GM12873 (cell line): Measurements from ENCODE around the gene SPECC1.

Experiments used
- TF ChIP-seq, protein P1 (sequence below): IDR thresholded peaks from 2 replicates; pipeline ENCODE4 v1.5.1; 2012; ENCODE audit warnings: low read depth, mild to moderate bottlenecking, moderate library complexity, low read length, control low read depth; ENCODE audit not compliant: insufficient read depth; ENCODE audit errors: missing control alignments

Gene SPECC1

DNA sequence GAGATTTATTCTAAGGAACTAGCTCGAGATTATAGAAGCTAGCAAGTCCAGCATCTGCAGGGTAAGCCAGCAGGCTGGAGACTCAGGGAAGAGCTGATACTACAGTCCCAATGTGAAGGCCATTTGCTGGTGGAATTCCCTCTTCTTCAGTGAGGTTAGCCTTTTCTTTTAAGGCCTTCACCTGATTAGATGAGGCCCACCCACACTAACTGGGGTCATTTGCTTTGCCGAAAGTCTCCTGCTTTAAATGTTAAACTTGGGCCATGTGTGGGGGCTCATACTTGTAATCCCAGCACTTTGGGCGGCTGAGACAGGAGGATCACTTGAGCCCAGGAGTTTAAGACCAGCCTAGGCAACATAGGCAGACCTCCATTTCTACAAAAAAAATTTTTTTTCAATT lies 289.9 kb downstream of the SPECC1 start:
- TF ChIP-seq, protein P1, sequence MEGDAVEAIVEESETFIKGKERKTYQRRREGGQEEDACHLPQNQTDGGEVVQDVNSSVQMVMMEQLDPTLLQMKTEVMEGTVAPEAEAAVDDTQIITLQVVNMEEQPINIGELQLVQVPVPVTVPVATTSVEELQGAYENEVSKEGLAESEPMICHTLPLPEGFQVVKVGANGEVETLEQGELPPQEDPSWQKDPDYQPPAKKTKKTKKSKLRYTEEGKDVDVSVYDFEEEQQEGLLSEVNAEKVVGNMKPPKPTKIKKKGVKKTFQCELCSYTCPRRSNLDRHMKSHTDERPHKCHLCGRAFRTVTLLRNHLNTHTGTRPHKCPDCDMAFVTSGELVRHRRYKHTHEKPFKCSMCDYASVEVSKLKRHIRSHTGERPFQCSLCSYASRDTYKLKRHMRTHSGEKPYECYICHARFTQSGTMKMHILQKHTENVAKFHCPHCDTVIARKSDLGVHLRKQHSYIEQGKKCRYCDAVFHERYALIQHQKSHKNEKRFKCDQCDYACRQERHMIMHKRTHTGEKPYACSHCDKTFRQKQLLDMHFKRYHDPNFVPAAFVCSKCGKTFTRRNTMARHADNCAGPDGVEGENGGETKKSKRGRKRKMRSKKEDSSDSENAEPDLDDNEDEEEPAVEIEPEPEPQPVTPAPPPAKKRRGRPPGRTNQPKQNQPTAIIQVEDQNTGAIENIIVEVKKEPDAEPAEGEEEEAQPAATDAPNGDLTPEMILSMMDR: no peak

DNA sequence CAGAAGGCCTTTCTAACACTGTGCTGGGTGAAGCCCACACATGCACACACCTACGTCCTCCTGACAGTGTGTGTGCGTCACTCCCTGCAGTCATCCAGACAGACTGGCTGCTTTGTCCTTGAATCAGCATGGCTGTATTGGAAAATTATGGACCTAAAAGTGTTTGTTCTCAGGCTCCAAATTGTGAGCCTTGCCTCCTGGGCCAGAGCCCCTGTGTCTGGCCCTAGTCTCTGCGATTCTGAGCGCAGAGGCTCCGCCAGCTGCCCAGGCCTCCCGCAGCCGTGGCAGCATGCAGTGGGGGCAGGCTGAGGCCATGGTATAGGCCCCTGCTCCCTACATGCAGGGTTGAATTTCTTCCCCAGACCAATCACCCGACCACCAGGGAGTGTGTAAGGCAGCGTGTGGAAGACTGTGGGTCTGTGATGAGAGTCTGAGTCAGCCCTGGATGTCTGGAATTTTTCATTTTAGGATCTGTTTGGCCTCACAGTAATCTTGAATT lies 291.3 kb downstream of the SPECC1 start:
- TF ChIP-seq, protein P1: no peak

DNA sequence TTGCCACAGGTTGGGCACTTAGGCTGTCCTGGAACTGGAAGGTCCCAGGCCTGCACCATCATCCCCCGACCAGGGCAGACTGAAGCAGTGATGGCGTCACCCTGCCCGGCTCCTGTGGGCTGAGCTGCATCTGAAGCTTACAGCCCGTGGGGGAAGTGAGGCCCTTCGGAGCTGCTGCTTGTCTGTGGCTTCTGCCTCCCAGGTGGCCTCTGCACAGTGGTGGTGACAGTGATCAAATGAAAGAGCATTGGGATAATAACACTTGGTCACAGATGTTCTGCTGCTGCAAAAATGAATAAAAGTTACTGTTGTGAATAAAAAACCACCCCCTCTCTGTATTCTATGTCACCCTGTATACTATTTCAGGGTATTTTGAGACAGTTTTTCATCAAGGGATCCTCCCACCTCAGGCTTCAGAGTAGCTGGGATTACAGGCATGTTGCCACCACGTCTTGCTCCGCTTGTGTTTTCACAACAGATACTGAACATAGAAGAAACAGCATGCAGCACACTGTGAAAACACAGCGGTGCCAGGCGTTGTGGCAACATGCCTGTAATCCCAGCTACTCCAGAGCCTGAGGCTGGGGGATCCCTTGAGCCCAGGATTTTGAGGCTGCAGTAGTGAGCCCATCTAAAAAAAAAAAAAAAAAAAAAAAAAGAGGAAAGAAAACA lies 293.2 kb downstream of the SPECC1 start:
- TF ChIP-seq, protein P1: no peak

DNA sequence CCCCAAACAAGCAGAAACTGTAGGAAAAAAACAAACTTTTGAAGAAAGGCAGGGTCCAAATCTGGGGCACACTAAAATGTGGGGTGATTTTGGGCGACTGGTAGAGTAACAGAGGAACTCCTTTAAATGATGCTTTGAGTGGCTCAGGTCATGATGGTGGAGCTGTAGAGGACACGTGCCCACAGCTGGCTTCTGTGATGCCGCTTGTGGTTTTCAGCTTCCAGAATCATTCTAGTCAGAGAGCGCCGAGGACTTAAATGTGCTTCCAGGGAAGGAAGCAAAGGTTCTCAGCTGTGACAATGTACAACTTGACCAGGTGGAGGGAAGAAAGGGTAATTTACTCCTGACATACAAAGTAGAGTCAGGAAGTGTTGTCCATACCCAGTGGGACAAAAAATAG lies 295.8 kb downstream of the SPECC1 start:
- TF ChIP-seq, protein P1: no peak

DNA sequence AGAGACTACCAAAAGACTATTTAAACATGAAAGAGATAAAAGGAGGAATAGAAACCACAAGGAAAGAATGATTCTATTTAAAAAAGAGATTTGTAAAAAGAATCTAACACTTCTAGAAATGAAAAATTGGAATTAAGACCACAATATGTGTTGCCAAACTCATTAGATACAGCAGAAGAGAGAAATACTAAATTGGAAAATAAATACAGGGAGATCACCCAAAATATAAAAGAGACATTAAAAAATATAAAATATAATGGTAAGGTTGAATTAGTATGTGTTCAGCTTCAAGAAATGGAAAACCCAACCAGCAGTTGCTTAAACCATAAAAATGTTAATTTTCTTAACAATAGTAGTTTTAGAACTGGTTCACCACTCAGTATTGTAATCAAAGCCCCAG lies 297.8 kb downstream of the SPECC1 start:
- TF ChIP-seq, protein P1: no peak

DNA sequence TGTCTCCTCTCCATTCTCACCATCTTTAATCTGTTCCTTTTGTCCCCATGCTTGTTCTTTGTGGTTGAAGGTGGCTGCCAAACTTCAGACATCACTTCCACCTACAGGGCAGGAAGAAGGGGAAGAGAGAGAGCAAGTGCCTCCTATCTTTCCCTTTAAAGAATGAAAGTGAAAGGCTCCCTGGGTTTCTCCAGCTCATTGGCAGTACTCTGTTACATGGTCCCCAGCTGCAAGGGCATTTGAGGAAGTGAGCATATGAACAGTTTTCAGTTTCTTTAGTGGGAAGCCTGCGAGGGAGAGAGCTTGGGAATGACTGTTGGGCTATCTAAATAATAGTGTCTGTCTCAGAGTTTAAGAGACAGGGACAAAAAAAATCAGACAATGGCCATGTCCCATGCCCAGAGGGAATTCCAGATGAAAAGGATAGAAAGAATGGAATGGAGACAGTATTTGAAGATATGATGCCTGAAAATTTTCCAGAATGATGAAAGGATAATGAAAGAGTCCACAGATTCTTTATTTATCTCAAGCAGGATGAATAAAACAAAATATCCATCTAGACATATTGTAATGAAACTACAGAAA lies 298.3 kb downstream of the SPECC1 start:
- TF ChIP-seq, protein P1: no peak

DNA sequence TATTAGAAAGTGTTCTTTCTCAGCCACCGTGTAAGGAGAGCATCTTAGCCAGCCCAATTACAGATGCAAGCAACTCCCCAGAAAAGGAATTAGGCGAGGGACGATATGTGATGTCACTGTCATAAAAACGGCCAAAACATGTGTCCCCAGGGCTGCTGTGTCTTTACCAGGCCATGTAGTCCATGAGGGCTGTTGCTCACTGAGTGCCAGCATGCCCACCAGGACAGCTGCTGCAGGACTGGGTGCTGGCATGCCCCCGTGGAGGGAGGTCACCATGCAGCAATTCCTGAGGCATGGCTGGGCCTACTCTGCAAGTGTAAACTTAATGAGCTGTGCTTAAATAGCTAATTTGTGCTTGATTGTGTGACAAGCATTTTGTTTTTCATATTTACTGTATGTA lies 301.3 kb downstream of the SPECC1 start:
- TF ChIP-seq, protein P1: no peak
